ENCODE data around the gene MT1A. TPM values are rescaled to one million over a fixed set of nuclear protein-coding genes. Genes with fewer than 3 reads are reported as not detected.
A peak's percentile ranks its signal among the peaks of the same experiment; 100 is the strongest.

The MT1A gene
- total RNA-seq, 2 donors from 2014 or later = not detected

DNA sequence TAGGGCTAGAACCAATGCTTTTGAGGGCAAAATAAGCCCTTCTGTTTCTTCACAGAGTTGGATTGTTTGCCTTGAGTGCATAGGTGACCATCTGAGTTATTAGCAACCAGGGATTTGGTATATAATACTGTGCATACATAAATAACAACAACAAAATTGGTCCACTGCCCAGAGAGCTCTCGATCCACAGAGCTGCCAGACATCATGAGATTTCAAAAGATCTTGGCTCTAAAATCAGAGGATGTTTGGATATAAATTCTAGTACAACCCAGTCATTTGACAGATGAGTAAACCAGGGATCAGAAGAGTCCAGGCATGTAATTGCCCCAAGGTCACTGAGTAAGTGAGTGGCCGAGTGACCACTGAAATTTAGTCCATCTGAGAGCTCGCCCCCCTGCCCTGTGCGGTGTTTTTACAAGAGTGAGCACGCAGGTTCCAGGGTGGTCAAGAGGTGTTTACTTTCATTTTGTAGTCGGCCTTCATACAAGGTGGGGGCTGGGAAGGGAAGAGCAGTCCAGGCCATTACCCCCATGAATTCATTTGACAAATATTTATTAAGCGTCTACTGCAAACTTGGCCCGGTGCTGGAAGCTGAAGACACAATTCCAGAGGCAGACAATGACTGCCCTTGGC lies 31.9 kb upstream of the MT1A start:
- H3K4me3 Mint-ChIP-seq = peak overlapping the region; percentile 50

DNA sequence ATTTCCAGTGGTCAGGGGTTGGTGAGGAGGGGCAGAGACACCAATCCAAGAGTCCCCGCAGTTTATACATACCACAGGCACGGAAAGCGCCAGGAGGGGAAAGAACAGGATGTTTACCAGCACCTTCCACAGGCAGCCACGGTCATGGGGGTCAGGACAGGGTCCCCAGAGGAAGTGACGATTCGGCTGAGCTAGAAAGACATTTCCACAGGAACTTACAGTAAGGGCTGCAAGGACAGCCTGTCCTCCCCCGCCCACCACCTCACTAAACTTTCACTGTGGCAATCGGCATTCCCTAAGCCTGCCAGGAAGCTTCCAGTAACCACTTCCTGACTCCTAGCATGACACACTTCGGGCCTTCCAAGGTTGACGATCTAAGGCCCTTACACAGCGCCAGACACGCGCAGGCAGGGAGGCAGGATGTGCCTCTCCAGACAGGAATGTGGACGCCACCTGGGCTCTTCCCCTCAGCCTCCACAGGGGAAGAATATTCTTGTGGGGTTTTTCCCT lies 31.3 kb upstream of the MT1A start:
- Mint-ChIP-seq H3K36me3 (ENCODE audit: low read depth) (no peaks in the 10 kb centered on the region), H3K27ac (peak overlapping the region; percentile 97), H3K27me3 (peaks cover 1% of the 10 kb centered on the region), H3K4me3 (peak overlapping the region; percentile 97), H3K4me1 (peaks cover 41% of the 10 kb centered on the region)
- DNase-seq = no peak
- ATAC-seq = no peak
- no peaks in the 10 kb centered on the region for H3K9me3 ChIP-seq (ENCODE audit: control insufficient read depth, low read length, poor library complexity, severe bottlenecking)

More for the DNA sequence above, 31.9 kb upstream of the MT1A start:
- H3K9me3 ChIP-seq (ENCODE audit: control insufficient read depth, low read length, poor library complexity, severe bottlenecking) = no peaks in the 10 kb centered on the region
- peaks cover 40% of the 10 kb centered on the region for H3K4me1 Mint-ChIP-seq
- ATAC-seq = no peak
- peaks cover 5% of the 10 kb centered on the region for H3K27me3 Mint-ChIP-seq
- no peaks in the 10 kb centered on the region for H3K36me3 Mint-ChIP-seq (ENCODE audit: low read depth)
- no peak for DNase-seq
- H3K27ac Mint-ChIP-seq = peak overlapping the region; percentile 62

DNA sequence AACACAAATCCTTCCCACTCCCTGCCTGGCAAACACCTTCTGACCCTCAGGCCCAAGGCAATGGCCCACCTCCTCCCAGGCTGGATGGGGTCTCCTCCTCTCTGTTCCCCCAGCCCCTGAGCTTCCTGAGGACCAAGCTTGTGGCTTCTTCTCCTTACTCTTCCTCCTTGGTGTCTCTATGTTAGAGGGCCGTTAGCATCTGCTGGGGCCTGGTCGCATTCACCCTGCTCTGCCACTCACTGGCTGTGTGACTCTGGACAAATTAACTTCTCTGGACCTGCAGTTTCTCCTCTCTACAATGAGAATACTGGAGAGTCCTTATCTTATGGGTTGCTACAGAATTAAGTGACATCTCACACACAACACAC lies 30.8 kb upstream of the MT1A start:
- H3K9me3 ChIP-seq (ENCODE audit: control insufficient read depth, low read length, poor library complexity, severe bottlenecking) = no peaks in the 10 kb centered on the region
- H3K27me3 Mint-ChIP-seq = no peaks in the 10 kb centered on the region
- ATAC-seq (no peak), DNase-seq (no peak)
- peak overlapping the region; percentile 97 for H3K27ac Mint-ChIP-seq
- H3K36me3 Mint-ChIP-seq (ENCODE audit: low read depth) = no peaks in the 10 kb centered on the region
- peak overlapping the region; percentile 97 for H3K4me3 Mint-ChIP-seq
- H3K4me1 Mint-ChIP-seq = peaks cover 41% of the 10 kb centered on the region

DNA sequence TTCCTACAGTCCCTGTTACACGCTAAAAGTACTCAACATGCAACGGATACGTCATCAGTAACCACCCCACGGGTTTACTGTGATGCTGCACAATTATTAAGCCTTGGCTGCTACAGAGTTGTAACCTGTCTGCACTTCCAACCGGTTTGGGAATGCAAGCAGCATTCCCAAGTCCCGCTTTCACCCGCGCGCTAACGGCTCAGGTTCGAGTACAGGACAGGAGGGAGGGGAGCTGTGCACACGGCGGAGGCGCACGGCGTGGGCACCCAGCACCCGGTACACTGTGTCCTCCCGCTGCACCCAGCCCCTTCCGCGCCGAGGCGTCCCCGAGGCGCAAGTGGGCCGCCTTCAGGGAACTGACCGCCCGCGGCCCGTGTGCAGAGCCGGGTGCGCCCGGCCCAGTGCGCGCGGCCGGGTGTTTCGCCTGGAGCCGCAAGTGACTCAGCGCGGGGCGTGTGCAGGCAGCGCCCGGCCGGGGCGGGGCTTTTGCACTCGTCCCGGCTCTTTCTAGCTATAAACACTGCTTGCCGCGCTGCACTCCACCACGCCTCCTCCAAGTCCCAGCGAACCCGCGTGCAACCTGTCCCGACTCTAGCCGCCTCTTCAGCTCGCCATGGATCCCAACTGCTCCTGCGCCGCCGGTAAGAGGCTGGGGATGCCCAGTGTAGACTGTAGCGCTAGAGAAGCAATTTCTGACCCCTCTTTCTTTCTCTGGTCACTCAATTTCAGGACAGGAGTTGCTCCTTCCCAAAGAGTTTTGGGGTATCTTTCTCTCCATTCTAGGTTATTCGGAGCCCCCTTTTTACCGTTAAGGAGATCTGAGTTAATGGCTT lies 30.2 kb upstream of the MT1A start, which contains the start of gene MT2A:
MT2A (plus strand) TSS at position 542 of the 833 bp plus-strand sequence; CDS start at position 614, 72 bp downstream.
- Mint-ChIP-seq H3K27ac (peak within 1 kb of the TSS; percentile 97), H3K4me1 (peaks cover 41% of the 10 kb centered on the region), H3K27me3 (no peaks in the 10 kb centered on the region), H3K36me3 (ENCODE audit: low read depth) (no peaks in the 10 kb centered on the region), H3K4me3 (peak within 1 kb of the TSS; percentile 97)
- DNase-seq (peak; percentile 73 to 79 (median 76)), ATAC-seq (peak; percentile 85)
- H3K9me3 ChIP-seq (ENCODE audit: control insufficient read depth, low read length, poor library complexity, severe bottlenecking) = no peaks in the 10 kb centered on the region

DNA sequence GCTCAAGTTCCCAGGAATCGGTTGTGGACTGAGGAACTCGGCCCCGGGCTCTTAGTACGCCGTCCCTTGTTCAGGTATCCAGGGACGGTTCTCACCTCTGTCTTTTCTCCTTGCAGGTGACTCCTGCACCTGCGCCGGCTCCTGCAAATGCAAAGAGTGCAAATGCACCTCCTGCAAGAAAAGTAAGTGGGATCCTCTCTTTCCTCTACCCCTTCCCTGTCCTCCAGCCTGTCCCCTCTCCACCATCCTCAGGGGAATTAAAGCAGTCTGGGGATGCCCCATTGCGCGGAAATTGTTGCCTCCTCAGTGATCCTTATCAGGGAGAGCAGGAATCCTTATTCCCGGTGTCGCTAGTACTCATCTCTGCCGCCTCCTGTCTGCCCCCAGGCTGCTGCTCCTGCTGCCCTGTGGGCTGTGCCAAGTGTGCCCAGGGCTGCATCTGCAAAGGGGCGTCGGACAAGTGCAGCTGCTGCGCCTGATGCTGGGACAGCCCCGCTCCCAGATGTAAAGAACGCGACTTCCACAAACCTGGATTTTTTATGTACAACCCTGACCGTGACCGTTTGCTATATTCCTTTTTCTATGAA lies 29.5 kb upstream of the MT1A start:
- Mint-ChIP-seq H3K27ac (peak overlapping the region; percentile 97), H3K36me3 (ENCODE audit: low read depth) (no peaks in the 10 kb centered on the region), H3K27me3 (no peaks in the 10 kb centered on the region), H3K4me1 (peaks cover 41% of the 10 kb centered on the region), H3K4me3 (peak overlapping the region; percentile 97)
- H3K9me3 ChIP-seq (ENCODE audit: control insufficient read depth, low read length, poor library complexity, severe bottlenecking) = no peaks in the 10 kb centered on the region
- DNase-seq (no peak), ATAC-seq (no peak)

GRCh38 chr16:56609463-56609921 lies 29.0 kb upstream of the MT1A start:
- H3K4me1 Mint-ChIP-seq = peaks cover 41% of the 10 kb centered on the region
- peak overlapping the region; percentile 97 for H3K4me3 Mint-ChIP-seq
- ATAC-seq (peak; percentile 42), DNase-seq (peak in 2 of 3 donors; percentile 33 to 46)
- H3K9me3 ChIP-seq (ENCODE audit: control insufficient read depth, low read length, poor library complexity, severe bottlenecking) = no peaks in the 10 kb centered on the region
- H3K27me3 Mint-ChIP-seq = no peaks in the 10 kb centered on the region
- no peaks in the 10 kb centered on the region for H3K36me3 Mint-ChIP-seq (ENCODE audit: low read depth)
- peak overlapping the region; percentile 97 for H3K27ac Mint-ChIP-seq

DNA sequence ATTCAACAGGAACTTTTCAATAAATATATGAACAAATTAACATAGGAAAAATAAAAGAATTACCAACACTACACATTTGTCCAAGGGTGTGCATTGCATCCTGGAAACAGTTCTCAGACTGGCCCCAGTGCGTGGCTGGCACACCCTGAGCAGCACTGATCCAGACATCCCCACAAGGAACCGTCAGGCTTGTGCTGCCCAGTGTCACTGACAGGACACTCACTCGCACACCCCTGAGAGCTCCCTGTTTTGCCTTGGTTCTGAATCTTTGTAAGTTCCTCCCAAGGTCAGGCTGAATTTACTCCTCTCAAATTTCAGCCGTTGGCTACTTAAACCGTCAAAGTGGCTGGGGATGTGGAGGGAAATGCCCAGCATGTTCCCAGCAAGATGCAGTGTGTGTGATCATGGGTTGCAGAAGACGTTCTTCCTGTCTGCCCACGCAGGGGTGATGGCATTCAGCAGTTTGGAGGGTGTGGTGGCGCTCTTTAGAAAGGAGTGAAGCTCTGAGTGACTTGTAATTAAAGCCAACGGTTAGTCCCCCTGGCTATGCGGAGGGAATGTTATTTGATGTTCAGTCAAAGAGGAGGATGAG lies 28.4 kb upstream of the MT1A start:
- peak; percentile 27 to 49 (median 44) for DNase-seq
- Mint-ChIP-seq H3K4me1 (peaks cover 41% of the 10 kb centered on the region), H3K27ac (peak overlapping the region; percentile 97), H3K36me3 (ENCODE audit: low read depth) (no peaks in the 10 kb centered on the region), H3K4me3 (peak overlapping the region; percentile 97), H3K27me3 (no peaks in the 10 kb centered on the region)
- H3K9me3 ChIP-seq (ENCODE audit: control insufficient read depth, low read length, poor library complexity, severe bottlenecking) = no peaks in the 10 kb centered on the region
- peak; percentile 75 for ATAC-seq

GRCh38 chr16:56610609-56611111 lies 27.8 kb upstream of the MT1A start:
- ATAC-seq (peak; percentile 26), DNase-seq (no peak)
- Mint-ChIP-seq H3K27me3 (no peaks in the 10 kb centered on the region), H3K4me3 (peak overlapping the region; percentile 97), H3K27ac (peak overlapping the region; percentile 97), H3K36me3 (ENCODE audit: low read depth) (no peaks in the 10 kb centered on the region), H3K4me1 (peaks cover 41% of the 10 kb centered on the region)
- no peaks in the 10 kb centered on the region for H3K9me3 ChIP-seq (ENCODE audit: control insufficient read depth, low read length, poor library complexity, severe bottlenecking)

DNA sequence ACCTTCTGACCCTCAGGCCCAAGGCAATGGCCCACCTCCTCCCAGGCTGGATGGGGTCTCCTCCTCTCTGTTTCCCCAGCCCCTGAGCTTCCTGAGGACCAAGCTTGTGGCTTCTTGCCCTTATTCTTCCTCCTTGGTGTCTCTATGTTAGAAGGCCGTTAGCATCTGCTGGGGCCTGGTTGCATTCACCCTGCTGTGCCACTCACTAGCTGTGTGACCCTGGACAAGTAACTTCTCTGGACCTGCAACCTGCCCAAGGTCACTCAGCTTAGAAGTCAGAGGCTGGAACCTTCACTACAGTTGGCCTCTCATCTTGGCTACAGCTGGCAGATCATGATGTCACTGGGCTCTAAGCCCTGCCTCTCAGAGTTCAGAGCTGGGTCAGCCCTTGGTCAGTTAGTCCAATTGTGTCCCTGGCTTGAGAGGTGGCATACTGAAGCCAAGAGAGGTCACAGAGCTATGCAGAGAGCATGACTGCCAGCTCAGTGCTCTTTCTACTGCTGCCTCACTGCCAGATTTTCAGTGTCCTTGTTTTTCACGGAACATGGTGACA lies 27.1 kb upstream of the MT1A start:
- Mint-ChIP-seq H3K4me3 (peak overlapping the region; percentile 75), H3K4me1 (peaks cover 41% of the 10 kb centered on the region), H3K27ac (peak overlapping the region; percentile 97), H3K27me3 (no peaks in the 10 kb centered on the region), H3K36me3 (ENCODE audit: low read depth) (no peaks in the 10 kb centered on the region)
- no peak for ATAC-seq
- H3K9me3 ChIP-seq (ENCODE audit: control insufficient read depth, low read length, poor library complexity, severe bottlenecking) = no peaks in the 10 kb centered on the region
- no peak for DNase-seq

DNA sequence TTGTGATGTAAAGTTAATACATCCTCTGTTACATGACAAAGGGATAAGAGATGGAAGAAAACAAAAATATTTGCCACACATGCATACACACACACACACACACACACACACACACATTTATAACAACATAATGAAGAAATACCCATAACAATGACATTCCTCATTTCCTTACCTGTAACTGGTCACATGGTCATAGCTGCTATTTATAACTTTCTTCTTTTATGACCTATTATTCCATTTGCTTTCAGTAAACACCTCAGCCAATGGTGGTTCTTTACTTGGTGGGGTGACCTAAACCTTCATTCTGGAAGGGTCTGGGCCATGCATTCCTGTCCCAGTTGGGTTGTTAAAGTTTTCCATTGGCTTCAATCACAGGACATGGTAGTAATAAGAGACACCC lies 24.8 kb upstream of the MT1A start:
- H3K9me3 ChIP-seq (ENCODE audit: control insufficient read depth, low read length, poor library complexity, severe bottlenecking) = no peaks in the 10 kb centered on the region
- ATAC-seq (no peak), DNase-seq (no peak)
- peak overlapping the region; percentile 97 for H3K27ac Mint-ChIP-seq
- no peak overlapping the region for H3K4me3 Mint-ChIP-seq
- peaks cover 31% of the 10 kb centered on the region for H3K4me1 Mint-ChIP-seq
- H3K36me3 Mint-ChIP-seq (ENCODE audit: low read depth) = no peaks in the 10 kb centered on the region
- H3K27me3 Mint-ChIP-seq = peaks cover 5% of the 10 kb centered on the region

DNA sequence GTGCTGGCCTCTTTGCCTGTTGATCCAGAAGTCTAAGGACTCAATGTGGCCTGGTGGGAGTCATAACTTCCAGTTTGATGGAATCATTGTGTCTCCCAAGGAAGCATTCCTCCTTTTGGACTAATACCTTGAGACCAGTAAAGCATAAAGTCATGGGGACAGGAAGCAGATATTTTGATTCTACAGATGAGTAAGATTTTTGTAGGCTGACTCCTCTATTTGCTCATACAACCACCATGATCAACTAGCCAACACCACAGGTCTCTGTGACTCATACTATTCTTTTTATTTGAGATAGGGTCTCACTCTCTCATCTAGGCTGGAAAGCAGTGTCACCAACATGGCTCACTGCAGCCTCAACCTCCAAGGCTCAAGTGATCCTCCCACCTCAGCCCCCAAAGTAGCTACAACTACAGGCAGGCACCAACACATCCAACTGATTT lies 23.9 kb upstream of the MT1A start:
- ATAC-seq (no peak), DNase-seq (no peak)
- Mint-ChIP-seq H3K36me3 (ENCODE audit: low read depth) (no peaks in the 10 kb centered on the region), H3K4me1 (peaks cover 23% of the 10 kb centered on the region), H3K27me3 (peaks cover 8% of the 10 kb centered on the region), H3K4me3 (no peak overlapping the region), H3K27ac (no peak overlapping the region)
- H3K9me3 ChIP-seq (ENCODE audit: control insufficient read depth, low read length, poor library complexity, severe bottlenecking) = no peaks in the 10 kb centered on the region

- no peaks in the 10 kb centered on the region for H3K36me3 Mint-ChIP-seq (ENCODE audit: low read depth)
- H3K27ac Mint-ChIP-seq = no peak overlapping the region
- peaks cover 8% of the 10 kb centered on the region for H3K27me3 Mint-ChIP-seq
- DNase-seq (no peak), ATAC-seq (no peak)
- H3K4me3 Mint-ChIP-seq = no peak overlapping the region
- H3K9me3 ChIP-seq (ENCODE audit: control insufficient read depth, low read length, poor library complexity, severe bottlenecking) = no peaks in the 10 kb centered on the region
- peaks cover 18% of the 10 kb centered on the region for H3K4me1 Mint-ChIP-seq
Measured at GRCh38 chr16:56615353-56615752, 23.1 kb upstream of the MT1A start.
